ENCODE measurements around the gene DACT2. TPM values are rescaled to one million over a fixed set of nuclear protein-coding genes. Genes with fewer than 3 reads are reported as not detected.
"Not testable (repeated sequence)": the region's sequence is repeated elsewhere in the genome, so short reads cannot be mapped to it uniquely, and the experiment has no call there.

Gene DACT2
- total RNA-seq, 3 donors from 2014 or later, result 1.2 to 3.4 (median 1.5) TPM

DNA sequence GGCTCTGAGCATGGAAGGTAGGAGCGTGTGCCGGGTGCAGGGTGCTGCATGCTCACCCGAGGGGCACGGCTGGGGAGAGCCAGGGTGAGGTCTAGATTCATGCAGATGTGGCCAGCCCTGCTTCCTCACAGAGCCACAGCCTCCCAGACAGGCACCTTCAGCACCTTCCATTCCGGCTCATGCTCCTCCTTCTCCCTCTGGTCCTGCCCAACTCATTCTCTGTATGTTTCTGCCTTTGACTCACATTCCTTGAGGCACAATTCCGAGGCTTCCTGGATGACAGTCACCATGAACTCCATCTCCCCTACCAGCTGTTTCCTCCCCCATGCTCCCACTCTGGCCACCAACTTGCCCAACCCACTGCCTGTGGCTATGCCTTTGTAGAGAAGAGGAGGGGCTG is 35.4 kb downstream of the DACT2 start:
- no peak for ATAC-seq
- intact Hi-C loops (cut with DNase I, micrococcal nuclease), result no loop called here
- TF ChIP-seq, protein P1, sequence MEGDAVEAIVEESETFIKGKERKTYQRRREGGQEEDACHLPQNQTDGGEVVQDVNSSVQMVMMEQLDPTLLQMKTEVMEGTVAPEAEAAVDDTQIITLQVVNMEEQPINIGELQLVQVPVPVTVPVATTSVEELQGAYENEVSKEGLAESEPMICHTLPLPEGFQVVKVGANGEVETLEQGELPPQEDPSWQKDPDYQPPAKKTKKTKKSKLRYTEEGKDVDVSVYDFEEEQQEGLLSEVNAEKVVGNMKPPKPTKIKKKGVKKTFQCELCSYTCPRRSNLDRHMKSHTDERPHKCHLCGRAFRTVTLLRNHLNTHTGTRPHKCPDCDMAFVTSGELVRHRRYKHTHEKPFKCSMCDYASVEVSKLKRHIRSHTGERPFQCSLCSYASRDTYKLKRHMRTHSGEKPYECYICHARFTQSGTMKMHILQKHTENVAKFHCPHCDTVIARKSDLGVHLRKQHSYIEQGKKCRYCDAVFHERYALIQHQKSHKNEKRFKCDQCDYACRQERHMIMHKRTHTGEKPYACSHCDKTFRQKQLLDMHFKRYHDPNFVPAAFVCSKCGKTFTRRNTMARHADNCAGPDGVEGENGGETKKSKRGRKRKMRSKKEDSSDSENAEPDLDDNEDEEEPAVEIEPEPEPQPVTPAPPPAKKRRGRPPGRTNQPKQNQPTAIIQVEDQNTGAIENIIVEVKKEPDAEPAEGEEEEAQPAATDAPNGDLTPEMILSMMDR (IDR thresholded peaks at IDR 0.05), result no peak
- no peak overlapping the region for H3K4me3 ChIP-seq
- no peak for DNase-seq
- H3K4me1 ChIP-seq (ENCODE audit: low read depth), result no peaks in the 10 kb centered on the region
- no peaks in the 10 kb centered on the region for H3K9me3 ChIP-seq
- H3K36me3 ChIP-seq (ENCODE audit: low read depth), result no peaks in the 10 kb centered on the region

DNA sequence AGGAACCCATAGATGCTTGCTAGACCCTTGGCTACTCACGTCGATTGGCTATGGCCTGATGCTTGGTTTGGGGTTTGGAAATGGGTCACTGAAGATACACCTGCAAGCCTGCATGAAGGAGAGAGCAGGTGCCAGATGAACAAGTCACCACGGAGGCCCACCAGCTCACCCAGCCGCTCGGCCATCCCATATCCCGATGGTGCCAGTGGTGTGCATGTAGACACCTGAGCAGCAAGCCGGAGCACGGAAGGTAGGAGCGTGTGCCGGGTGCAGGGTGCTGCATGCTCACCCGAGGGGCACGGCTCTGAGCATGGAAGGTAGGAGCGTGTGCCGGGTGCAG is 35.9 kb downstream of the DACT2 start:
- no peak for ATAC-seq
- H3K36me3 ChIP-seq (ENCODE audit: low read depth), result no peaks in the 10 kb centered on the region
- no peaks in the 10 kb centered on the region for H3K9me3 ChIP-seq
- no peaks in the 10 kb centered on the region for H3K4me1 ChIP-seq (ENCODE audit: low read depth)
- intact Hi-C loops (cut with DNase I, micrococcal nuclease), result no loop called here
- DNase-seq, result no peak
- H3K4me3 ChIP-seq, result no peak overlapping the region
- TF ChIP-seq, protein P1 (IDR thresholded peaks at IDR 0.05), result no peak

DNA sequence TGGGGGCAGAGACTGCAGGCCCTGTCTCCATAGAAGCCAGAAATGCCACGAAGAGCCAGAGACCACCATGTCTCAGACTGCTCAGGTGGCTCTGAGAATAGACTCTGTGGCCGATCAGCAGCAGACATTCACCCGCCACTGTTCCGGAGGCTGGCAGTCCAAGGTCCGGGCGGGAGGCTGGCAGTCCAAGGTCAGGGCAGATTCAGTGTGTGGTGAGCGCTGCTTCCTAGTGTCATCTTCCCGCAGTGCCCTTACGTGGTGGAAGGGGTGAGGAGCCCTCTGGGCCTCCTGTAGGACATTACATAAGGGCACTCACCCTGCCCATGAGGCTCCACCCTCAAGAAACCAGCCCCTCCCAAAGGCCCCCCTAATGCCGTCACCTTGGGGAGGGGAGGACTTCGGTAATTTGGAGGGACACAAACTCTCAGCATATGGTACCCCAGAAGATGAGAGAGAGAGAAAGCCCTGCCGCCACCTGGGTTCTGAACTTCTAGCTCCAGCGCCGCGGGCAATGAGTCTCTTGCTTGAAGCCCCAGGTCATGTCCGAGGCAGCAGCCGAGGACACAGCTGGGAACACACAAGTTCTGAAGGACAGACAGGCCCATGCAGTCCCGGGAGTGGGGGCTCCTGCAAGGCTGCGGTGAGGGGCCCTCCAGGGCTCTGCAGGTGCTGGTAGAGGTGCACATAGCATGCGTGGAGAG is 36.4 kb downstream of the DACT2 start:
- TF ChIP-seq, protein P1 (IDR thresholded peaks at IDR 0.05), result no peak
- no peak for DNase-seq
- Histone ChIP-seq H3K9me3 (no peaks in the 10 kb centered on the region), H3K4me3 (no peak overlapping the region), H3K36me3 (ENCODE audit: low read depth) (no peaks in the 10 kb centered on the region), H3K4me1 (ENCODE audit: low read depth) (no peaks in the 10 kb centered on the region)
- no peak for ATAC-seq
- intact Hi-C loops (cut with DNase I, micrococcal nuclease), result no loop called here

DNA sequence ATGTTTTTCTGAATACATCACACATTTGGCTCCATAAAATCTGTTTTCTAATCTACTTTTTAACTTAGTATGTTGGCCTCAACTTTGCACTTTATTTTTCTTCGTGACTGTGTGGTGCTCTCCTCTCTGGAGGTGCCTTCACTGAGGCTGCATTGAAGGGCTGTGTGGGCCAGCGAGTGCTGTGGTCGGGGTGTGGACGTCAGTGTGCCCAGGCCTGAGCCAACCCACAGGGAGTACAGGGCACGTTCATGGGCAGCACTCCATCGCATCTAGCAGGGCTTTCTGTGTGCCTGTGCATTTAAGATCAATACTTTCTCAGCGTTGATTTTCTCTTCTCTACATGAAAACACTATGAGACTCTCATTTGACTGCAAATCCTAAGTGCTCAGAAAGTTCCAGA is 37.8 kb downstream of the DACT2 start:
- ATAC-seq, result no peak
- intact Hi-C loops (cut with DNase I, micrococcal nuclease), result no loop called here
- Histone ChIP-seq H3K4me3 (no peak overlapping the region), H3K36me3 (ENCODE audit: low read depth) (no peaks in the 10 kb centered on the region), H3K4me1 (ENCODE audit: low read depth) (no peaks in the 10 kb centered on the region), H3K9me3 (no peaks in the 10 kb centered on the region)
- DNase-seq, result no peak
- TF ChIP-seq, protein P1 (IDR thresholded peaks at IDR 0.05), result no peak

DNA sequence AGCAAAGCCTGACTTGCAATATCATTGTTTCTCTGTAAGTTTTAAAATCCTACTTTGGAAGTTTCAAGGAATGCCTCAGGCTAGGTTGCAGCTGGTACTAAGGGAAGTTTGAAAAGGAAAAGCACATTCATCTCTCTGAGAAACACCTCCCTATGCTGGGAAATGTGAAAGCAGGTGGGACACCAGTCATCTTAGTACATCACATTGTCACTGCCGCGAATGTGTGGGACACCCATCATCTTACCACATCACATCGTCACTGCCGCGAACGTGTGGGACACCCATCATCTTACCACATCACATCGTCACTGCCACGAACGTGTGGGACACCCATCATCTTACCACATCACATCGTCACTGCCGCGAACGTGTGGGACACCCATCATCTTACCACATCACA is 38.3 kb downstream of the DACT2 start:
- H3K9me3 ChIP-seq; H3K4me1 ChIP-seq (ENCODE audit: low read depth); intact Hi-C loops (cut with DNase I, micrococcal nuclease); DNase-seq; ATAC-seq; H3K36me3 ChIP-seq (ENCODE audit: low read depth); H3K4me3 ChIP-seq: not testable (repeated sequence)

DNA sequence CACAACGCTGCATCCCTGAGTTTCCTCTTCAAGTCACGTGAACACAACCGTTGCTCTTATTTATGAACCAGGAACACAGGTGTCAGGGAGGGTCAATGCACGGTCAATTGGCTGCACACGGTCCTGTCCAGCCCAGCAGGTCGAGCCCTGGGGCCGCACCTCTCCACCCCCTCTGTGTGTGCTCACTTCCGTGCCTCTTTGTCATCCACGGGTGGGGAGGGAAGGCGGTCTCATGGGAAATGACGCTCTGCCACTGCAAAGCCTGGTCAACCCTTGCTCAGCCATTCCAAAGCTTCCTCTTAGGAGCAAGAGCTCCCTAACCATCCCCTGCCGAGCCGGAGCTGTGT is 38.7 kb downstream of the DACT2 start:
- no peak for DNase-seq
- TF ChIP-seq, protein P1 (IDR thresholded peaks at IDR 0.05), result no peak
- Histone ChIP-seq H3K9me3 (no peaks in the 10 kb centered on the region), H3K36me3 (ENCODE audit: low read depth) (no peaks in the 10 kb centered on the region), H3K4me3 (no peak overlapping the region), H3K4me1 (ENCODE audit: low read depth) (no peaks in the 10 kb centered on the region)
- intact Hi-C loops (cut with DNase I, micrococcal nuclease), result no loop called here
- ATAC-seq, result no peak

Data from mucosa of descending colon (tissue), 3 donors.